Cardiac fibroblast (primary cell): ENCODE results near the gene MAST2.

ENCODE experiments used
- DNase-seq, 2 donors: peaks; one replicate each; pipeline versions ENCODE4 v3.0.0 to v3.0.0-alpha.2; 2010; ENCODE audit warnings: low read depth in 2 of 2
- H3K4me3 ChIP-seq, 2 donors: replicated peaks in 1 of 2; 1 replicate in 1 of 2; 2 replicates in 1 of 2; pipeline ENCODE4 v1.5.1; 2011; ENCODE audit warnings: low read depth in 2 of 2, low read length in 2 of 2, mild to moderate bottlenecking in 2 of 2, moderate library complexity in 1 of 2
- CTCF ChIP-seq: IDR thresholded peaks from one replicate; pipeline ENCODE4 v1.5.1; 2011; ENCODE audit warnings: low read depth, mild to moderate bottlenecking, low read length, inconsistent platforms

The MAST2 gene

GRCh38 chr1:46083579-46083978 is 280.2 kb downstream of the MAST2 start:
- H3K4me3 ChIP-seq = no peak overlapping the region
- no peak for DNase-seq
- no peak for TF ChIP-seq CTCF

- TF ChIP-seq CTCF = no peak
- peak in 1 of 2 donors; percentile 64 for DNase-seq
- H3K4me3 ChIP-seq = no peak overlapping the region
These were observed 281.4 kb downstream of the MAST2 start for GRCh38 chr1:46084553-46085451.
